Cerebellar cortex (tissue), 1 donor: ENCODE results near the gene MAPKAPK3.

ENCODE experiments used
- DNase-seq: peaks from one replicate; pipeline ENCODE4 v3.0.0-alpha.2; 2015; ENCODE audit warnings: low spot score

The MAPKAPK3 gene

GRCh38 chr3:50609071-50609762 lies 7.7 kb upstream of the MAPKAPK3 start:
- DNase-seq = no peak

DNA sequence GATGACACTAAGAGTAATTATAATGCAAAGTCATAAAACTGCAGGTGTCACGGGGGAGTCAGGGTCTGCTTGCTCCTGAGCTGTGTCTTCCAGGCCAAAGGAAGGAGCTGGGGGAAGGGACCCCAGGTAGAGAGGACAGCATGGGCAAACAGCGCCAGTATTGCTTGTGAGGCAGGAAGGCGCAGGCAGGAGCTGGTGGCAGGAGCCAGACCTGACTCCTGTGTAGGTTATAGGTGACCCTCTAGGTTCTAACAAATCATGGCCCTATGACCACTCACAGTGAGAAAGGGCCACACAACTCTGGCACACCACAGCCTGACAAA lies 7.2 kb upstream of the MAPKAPK3 start:
- DNase-seq = no peak

GRCh38 chr3:50610181-50610971 lies 6.6 kb upstream of the MAPKAPK3 start:
- DNase-seq = no peak

- DNase-seq = no peak
Observed at GRCh38 chr3:50610992-50611463, 5.9 kb upstream of the MAPKAPK3 start.

GRCh38 chr3:50611464-50612233 lies 5.3 kb upstream of the MAPKAPK3 start, which contains the start of gene CISH:
Gene CISH (minus strand): TSS chr3:50611774. CDS start chr3:50611650, 124 bp downstream.
- peak; percentile 79 for DNase-seq

GRCh38 chr3:50612234-50612882 lies 4.6 kb upstream of the MAPKAPK3 start:
- no peak for DNase-seq

GRCh38 chr3:50612970-50613846 lies 3.7 kb upstream of the MAPKAPK3 start:
- DNase-seq = no peak

- no peak for DNase-seq
Observed at GRCh38 chr3:50615190-50615589, 1.8 kb upstream of the MAPKAPK3 start.

- peak; percentile 91 for DNase-seq
Observed at GRCh38 chr3:50616003-50616769, 765 bp upstream of the MAPKAPK3 start.

- DNase-seq = peak; percentile 85
Observed at GRCh38 chr3:50616770-50617095, 218 bp upstream of the MAPKAPK3 start.

GRCh38 chr3:50617911-50618481 lies 1.0 kb downstream of the MAPKAPK3 start:
- DNase-seq = no peak

GRCh38 chr3:50620420-50620819 lies 3.5 kb downstream of the MAPKAPK3 start:
- DNase-seq = no peak

DNA sequence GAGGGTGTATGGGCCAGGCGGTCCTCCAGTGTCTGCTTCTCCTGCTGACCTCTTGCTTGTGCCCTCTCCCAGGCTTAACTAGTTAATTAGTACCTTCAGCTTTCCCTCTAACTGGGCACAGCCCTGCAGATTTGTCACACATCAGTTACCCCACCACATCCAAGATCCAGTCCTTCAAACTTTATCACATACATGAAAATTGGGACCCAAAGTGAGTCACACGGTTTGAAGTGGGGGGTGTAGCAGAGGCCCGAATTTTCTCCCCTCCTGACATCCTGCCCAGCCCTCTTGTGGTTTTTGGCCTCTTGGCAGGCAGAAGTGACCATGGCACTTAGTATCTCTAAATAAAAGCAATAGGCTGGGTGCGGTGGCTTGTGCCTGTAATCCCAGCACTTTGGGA lies 3.9 kb downstream of the MAPKAPK3 start:
- no peak for DNase-seq

- no peak for DNase-seq
Observed at GRCh38 chr3:50622881-50623280, 5.9 kb downstream of the MAPKAPK3 start.

- DNase-seq = no peak
Observed at GRCh38 chr3:50623840-50624474, 7.0 kb downstream of the MAPKAPK3 start.

DNA sequence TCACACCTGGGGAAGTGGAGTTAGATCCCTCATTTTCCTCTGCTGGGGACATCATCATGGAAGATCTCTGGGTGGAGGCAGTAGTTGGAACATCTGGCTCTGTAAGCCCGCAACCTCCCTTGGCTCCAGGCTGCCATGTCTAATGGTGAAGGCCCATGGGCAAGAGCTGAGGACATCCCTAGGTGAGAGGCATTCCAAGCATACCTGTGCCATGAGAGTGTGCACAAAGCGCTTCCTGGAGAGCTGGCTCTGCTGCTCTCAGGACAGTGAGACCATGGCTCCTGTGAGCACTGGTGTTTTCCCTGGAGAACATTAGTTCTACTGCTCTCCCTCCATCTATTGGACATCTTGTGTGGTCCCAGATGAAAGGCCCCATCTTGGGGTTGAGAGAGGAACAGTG lies 7.7 kb downstream of the MAPKAPK3 start:
- DNase-seq = no peak

- DNase-seq = no peak
Observed at GRCh38 chr3:50625231-50626182, 8.6 kb downstream of the MAPKAPK3 start.

- DNase-seq = no peak
Observed at GRCh38 chr3:50626401-50626800, 9.4 kb downstream of the MAPKAPK3 start.
